GM23338 (cell line): ENCODE measurements around the gene GRIN2C. TPM values are rescaled to one million over a fixed set of nuclear protein-coding genes. Genes with fewer than 3 reads are reported as not detected.

Experiments used
- ATAC-seq: fragments of 200-7000 bp; cut with Tn5 transposase; 3 replicates; pipeline ENCODE4 v1.9.1; 2020
- DNase-seq: peaks from one replicate; pipeline ENCODE4 v3.0.0-alpha.2; 2015; ENCODE audit warnings: low spot score
- H2AFZ ChIP-seq: fragments of 200-600 bp; sonication (generic); 2 replicates; pipeline ENCODE4 v1.8.0; 2016; ENCODE audit warnings: antibody characterized with exemption, mild to moderate bottlenecking, moderate library complexity
- H3F3A ChIP-seq: fragments of 200-600 bp; sonication (generic); replicated peaks from 2 replicates; pipeline ENCODE4 v1.8.0; 2017; ENCODE audit warnings: antibody characterized with exemption, mixed run types, low read depth
- H3K27ac ChIP-seq: fragments of 200-600 bp; sonication (generic); 2 replicates; pipeline ENCODE4 v1.6.1; 2016; ENCODE audit warnings: low read depth
- H3K27me3 ChIP-seq: fragments of 200-600 bp; sonication (generic); 2 replicates; pipeline ENCODE4 v1.8.0; 2016; ENCODE audit warnings: mild to moderate bottlenecking, mixed run types, moderate library complexity; ENCODE audit not compliant: insufficient read depth
- H3K36me3 ChIP-seq: fragments of 200-600 bp; sonication (generic); 2 replicates; pipeline ENCODE4 v1.8.0; 2016; ENCODE audit warnings: mild to moderate bottlenecking; ENCODE audit not compliant: insufficient read depth
- H3K4me1 ChIP-seq: fragments of 200-600 bp; sonication (generic); 2 replicates; pipeline ENCODE4 v1.8.0; 2016; ENCODE audit warnings: mild to moderate bottlenecking, moderate library complexity; ENCODE audit not compliant: insufficient read depth
- H3K4me2 ChIP-seq: fragments of 200-600 bp; sonication (generic); 2 replicates; pipeline ENCODE4 v1.7.1; 2017; ENCODE audit warnings: mixed run types
- H3K4me3 ChIP-seq: fragments of 200-600 bp; sonication (generic); 2 replicates; pipeline ENCODE4 v1.6.1; 2016; ENCODE audit warnings: mixed run types
- H3K79me2 ChIP-seq: fragments of 200-600 bp; sonication (generic); replicated peaks from 2 replicates; pipeline ENCODE4 v1.8.0; 2017; ENCODE audit warnings: mild to moderate bottlenecking; ENCODE audit not compliant: insufficient read depth
- H3K9me2 ChIP-seq: fragments of 200-600 bp; sonication (generic); 2 replicates; pipeline ENCODE4 v1.8.0; 2017; ENCODE audit not compliant: insufficient read depth
- H4K20me1 ChIP-seq: fragments of 200-600 bp; sonication (generic); replicated peaks from 2 replicates; pipeline ENCODE4 v1.8.0; 2017; ENCODE audit warnings: mild to moderate bottlenecking; ENCODE audit not compliant: insufficient read depth
- H3K27ac Mint-ChIP-seq: 2 replicates; pipeline ENCODE4 v1.8.0; 2020; ENCODE audit warnings: inconsistent platforms, mild to moderate bottlenecking, moderate library complexity, mixed read lengths
- H3K27me3 Mint-ChIP-seq: 3 replicates; pipeline ENCODE4 v1.8.0; 2022; ENCODE audit warnings: low read depth, mild to moderate bottlenecking, moderate library complexity, mixed read lengths, inconsistent platforms; ENCODE audit not compliant: insufficient read depth, poor library complexity
- H3K36me3 Mint-ChIP-seq: 3 replicates; pipeline ENCODE4 v1.8.0; 2021; ENCODE audit warnings: low read depth, mild to moderate bottlenecking, inconsistent platforms, moderate library complexity, mixed read lengths
- H3K4me1 Mint-ChIP-seq: 3 replicates; pipeline ENCODE4 v1.8.0; 2020; ENCODE audit warnings: mild to moderate bottlenecking, inconsistent platforms, mixed read lengths
- H3K4me3 Mint-ChIP-seq: 3 replicates; pipeline ENCODE4 v1.8.0; 2021; ENCODE audit warnings: moderate library complexity, mild to moderate bottlenecking, inconsistent platforms, mixed read lengths
- H3K9me3 Mint-ChIP-seq: 3 replicates; pipeline ENCODE4 v1.8.0; 2020; ENCODE audit warnings: moderate library complexity, mild to moderate bottlenecking, inconsistent platforms, mixed read lengths
- CREB1 ChIP-seq: fragments of 250-450 bp; sonication (Bioruptor Pico); IDR thresholded peaks from 2 replicates; pipeline ENCODE4 v1.5.0; 2020; ENCODE audit warnings: low read depth, mild to moderate bottlenecking, moderate library complexity
- ETS1 ChIP-seq: IDR thresholded peaks from 2 replicates; pipeline ENCODE4 v1.6.1; 2016; ENCODE audit warnings: antibody characterized with exemption
- EZH2 ChIP-seq: fragments of 200-600 bp; sonication (generic); IDR thresholded peaks from one replicate; pipeline ENCODE4 v1.8.0; 2017; ENCODE audit warnings: antibody characterized with exemption, mild to moderate bottlenecking, low read depth; ENCODE audit not compliant: unreplicated experiment
- EZH2phosphoT487 ChIP-seq: fragments of 200-600 bp; sonication (generic); IDR thresholded peaks from one replicate; pipeline ENCODE4 v1.8.1; 2018; ENCODE audit warnings: antibody characterized with exemption; ENCODE audit not compliant: unreplicated experiment
- JUNB ChIP-seq: IDR thresholded peaks from one replicate; pipeline ENCODE4 v1.6.1; 2016; ENCODE audit warnings: antibody characterized with exemption; ENCODE audit not compliant: unreplicated experiment
- NANOG ChIP-seq: IDR thresholded peaks from 2 replicates; pipeline ENCODE4 v1.6.1; 2016; ENCODE audit warnings: antibody characterized with exemption, borderline replicate concordance
- POLR2AphosphoS5 ChIP-seq: IDR thresholded peaks from 2 replicates; pipeline ENCODE4 v1.6.1; 2016; ENCODE audit warnings: antibody characterized with exemption, low read depth
- REST ChIP-seq: IDR thresholded peaks from one replicate; pipeline ENCODE4 v1.6.1; 2018; ENCODE audit warnings: antibody characterized with exemption; ENCODE audit not compliant: unreplicated experiment
- ZNF114 ChIP-seq: fragments of 250-450 bp; sonication (Bioruptor Pico); IDR thresholded peaks from 2 replicates; pipeline ENCODE4 v1.5.0; 2020; ENCODE audit warnings: mild to moderate bottlenecking, moderate library complexity
- ZNF331 ChIP-seq: fragments of 250-450 bp; sonication (Bioruptor Pico); IDR thresholded peaks from 2 replicates; pipeline ENCODE4 v1.5.0; 2020; ENCODE audit warnings: low read depth, mild to moderate bottlenecking, moderate library complexity
- polyA plus RNA-seq: library from polyadenylated mRNA; unstranded; fragments of >200 nt; fragmentation: Nextera tagmentation; extraction: Ambion mirVana; gene quantifications from 2 replicates; pipeline ENCODE4 v1.2.1, GENCODE V29; 2016
- total RNA-seq: library from RNA; depleted of rRNA; stranded (reverse); fragments of >200 nt; shearing (Covaris generic); gene quantifications from 2 replicates; pipeline ENCODE4 v1.2.3, GENCODE V29; 2014
- TF ChIP-seq, protein P1 (sequence below): fragments of 250-450 bp; sonication (Bioruptor Pico); IDR thresholded peaks from 2 replicates; pipeline ENCODE4 v1.5.0; 2020; ENCODE audit warnings: mild to moderate bottlenecking, moderate library complexity

Gene GRIN2C
- total and polyA plus RNA-seq, 2 experiments from 2014 or later = 0.10 to 0.19 TPM

DNA sequence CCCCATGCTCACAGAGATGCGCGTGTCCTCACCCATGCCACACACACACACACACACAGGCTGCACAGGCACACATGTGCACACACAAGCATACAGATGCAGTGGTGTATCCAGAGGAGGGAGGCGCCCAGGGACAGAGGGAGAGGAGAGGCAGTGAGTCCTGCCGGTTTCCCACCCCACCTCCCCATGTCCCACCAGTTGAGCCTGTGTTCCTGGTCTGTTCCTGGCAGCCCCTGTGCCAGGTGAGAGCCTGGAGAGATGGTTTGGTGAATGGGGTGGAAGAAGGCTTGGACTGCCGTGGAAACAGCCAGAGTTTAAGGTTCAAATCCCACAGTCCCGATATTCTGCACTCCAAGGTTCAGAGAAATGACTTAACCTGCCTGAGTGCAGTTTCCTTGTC lies 44.0 kb upstream of the GRIN2C start:
- Histone ChIP-seq H3K27me3 (no peaks in the 10 kb centered on the region), H3K4me1 (peaks cover 5% of the 10 kb centered on the region), H3K36me3 (no peaks in the 10 kb centered on the region), H2AFZ (no peak overlapping the region), H3K9me2 (no peaks in the 10 kb centered on the region), H3K4me2 (no peak overlapping the region), H4K20me1 (no peaks in the 10 kb centered on the region), H3F3A (no peaks in the 10 kb centered on the region), H3K4me3 (no peak overlapping the region), H3K79me2 (no peaks in the 10 kb centered on the region), H3K27ac (no peak overlapping the region)
- no peak for TF ChIP-seq EZH2phosphoT487
- TF ChIP-seq CREB1 (CRISPR knock-in tag) = no peak
- TF ChIP-seq NANOG = no peak
- TF ChIP-seq, protein P1, sequence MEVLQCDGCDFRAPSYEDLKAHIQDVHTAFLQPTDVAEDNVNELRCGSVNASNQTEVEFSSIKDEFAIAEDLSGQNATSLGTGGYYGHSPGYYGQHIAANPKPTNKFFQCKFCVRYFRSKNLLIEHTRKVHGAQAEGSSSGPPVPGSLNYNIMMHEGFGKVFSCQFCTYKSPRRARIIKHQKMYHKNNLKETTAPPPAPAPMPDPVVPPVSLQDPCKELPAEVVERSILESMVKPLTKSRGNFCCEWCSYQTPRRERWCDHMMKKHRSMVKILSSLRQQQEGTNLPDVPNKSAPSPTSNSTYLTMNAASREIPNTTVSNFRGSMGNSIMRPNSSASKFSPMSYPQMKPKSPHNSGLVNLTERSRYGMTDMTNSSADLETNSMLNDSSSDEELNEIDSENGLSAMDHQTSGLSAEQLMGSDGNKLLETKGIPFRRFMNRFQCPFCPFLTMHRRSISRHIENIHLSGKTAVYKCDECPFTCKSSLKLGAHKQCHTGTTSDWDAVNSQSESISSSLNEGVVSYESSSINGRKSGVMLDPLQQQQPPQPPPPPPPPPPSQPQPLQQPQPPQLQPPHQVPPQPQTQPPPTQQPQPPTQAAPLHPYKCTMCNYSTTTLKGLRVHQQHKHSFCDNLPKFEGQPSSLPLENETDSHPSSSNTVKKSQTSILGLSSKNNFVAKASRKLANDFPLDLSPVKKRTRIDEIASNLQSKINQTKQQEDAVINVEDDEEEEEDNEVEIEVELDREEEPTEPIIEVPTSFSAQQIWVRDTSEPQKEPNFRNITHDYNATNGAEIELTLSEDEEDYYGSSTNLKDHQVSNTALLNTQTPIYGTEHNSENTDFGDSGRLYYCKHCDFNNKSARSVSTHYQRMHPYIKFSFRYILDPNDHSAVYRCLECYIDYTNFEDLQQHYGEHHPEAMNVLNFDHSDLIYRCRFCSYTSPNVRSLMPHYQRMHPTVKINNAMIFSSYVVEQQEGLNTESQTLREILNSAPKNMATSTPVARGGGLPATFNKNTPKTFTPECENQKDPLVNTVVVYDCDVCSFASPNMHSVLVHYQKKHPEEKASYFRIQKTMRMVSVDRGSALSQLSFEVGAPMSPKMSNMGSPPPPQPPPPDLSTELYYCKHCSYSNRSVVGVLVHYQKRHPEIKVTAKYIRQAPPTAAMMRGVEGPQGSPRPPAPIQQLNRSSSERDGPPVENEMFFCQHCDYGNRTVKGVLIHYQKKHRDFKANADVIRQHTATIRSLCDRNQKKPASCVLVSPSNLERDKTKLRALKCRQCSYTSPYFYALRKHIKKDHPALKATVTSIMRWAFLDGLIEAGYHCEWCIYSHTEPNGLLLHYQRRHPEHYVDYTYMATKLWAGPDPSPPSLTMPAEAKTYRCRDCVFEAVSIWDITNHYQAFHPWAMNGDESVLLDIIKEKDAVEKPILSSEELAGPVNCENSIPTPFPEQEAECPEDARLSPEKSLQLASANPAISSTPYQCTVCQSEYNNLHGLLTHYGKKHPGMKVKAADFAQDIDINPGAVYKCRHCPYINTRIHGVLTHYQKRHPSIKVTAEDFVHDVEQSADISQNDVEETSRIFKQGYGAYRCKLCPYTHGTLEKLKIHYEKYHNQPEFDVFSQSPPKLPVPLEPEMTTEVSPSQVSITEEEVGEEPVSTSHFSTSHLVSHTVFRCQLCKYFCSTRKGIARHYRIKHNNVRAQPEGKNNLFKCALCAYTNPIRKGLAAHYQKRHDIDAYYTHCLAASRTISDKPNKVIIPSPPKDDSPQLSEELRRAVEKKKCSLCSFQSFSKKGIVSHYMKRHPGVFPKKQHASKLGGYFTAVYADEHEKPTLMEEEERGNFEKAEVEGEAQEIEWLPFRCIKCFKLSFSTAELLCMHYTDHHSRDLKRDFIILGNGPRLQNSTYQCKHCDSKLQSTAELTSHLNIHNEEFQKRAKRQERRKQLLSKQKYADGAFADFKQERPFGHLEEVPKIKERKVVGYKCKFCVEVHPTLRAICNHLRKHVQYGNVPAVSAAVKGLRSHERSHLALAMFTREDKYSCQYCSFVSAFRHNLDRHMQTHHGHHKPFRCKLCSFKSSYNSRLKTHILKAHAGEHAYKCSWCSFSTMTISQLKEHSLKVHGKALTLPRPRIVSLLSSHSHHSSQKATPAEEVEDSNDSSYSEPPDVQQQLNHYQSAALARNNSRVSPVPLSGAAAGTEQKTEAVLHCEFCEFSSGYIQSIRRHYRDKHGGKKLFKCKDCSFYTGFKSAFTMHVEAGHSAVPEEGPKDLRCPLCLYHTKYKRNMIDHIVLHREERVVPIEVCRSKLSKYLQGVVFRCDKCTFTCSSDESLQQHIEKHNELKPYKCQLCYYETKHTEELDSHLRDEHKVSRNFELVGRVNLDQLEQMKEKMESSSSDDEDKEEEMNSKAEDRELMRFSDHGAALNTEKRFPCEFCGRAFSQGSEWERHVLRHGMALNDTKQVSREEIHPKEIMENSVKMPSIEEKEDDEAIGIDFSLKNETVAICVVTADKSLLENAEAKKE (CRISPR knock-in tag) = no peak
- TF ChIP-seq ZNF331 = no peak
- TF ChIP-seq JUNB = no peak
- TF ChIP-seq POLR2AphosphoS5 = no peak
- no peak for TF ChIP-seq EZH2
- no peak for TF ChIP-seq REST
- TF ChIP-seq ZNF114 (CRISPR knock-in tag) = no peak
- no peak for TF ChIP-seq ETS1
- Mint-ChIP-seq H3K9me3 (peaks cover 5% of the 10 kb centered on the region; the same call in 2 of the 3 replicates), H3K36me3 (peaks cover 3% of the 10 kb centered on the region; the same call in 1 of the 3 replicates), H3K27me3 (peaks cover 12% of the 10 kb centered on the region), H3K27ac (no peak overlapping the region), H3K4me1 (peaks cover 12% of the 10 kb centered on the region), H3K4me3 (no peak overlapping the region)
- ATAC-seq (no peak), DNase-seq (no peak)
